ENCODE results near the gene ITGA7.

The ITGA7 gene

GRCh38 chr12:55715833-55716581, 8.3 kb upstream of the ITGA7 start, which contains the start of gene BLOC1S1:
BLOC1S1 (plus strand) TSS chr12:55716046; CDS start chr12:55716052, 6 bp downstream.
- no peak for TF ChIP-seq CTCF (conservative IDR thresholded peaks at IDR 0.05; ENCODE audit: low read depth)
- CTCF ChIA-PET, result interaction anchor here (0.8 to 1.4 kb wide), 2 partner anchors 9 to 23 kb away, joined by 4 to 6 read pairs; partner anchors contain the start of gene ITGA7
- DNase-seq (ENCODE audit: low spot score), result peak; percentile 94
- POLR2A ChIA-PET (ENCODE audit: low non-redundant PET), result no interaction called here
- peak within 1 kb of the TSS; percentile 99 for H3K27ac ChIP-seq

GRCh38 chr12:55715169-55715764, 7.6 kb upstream of the ITGA7 start:
- POLR2A ChIA-PET (ENCODE audit: low non-redundant PET), result no interaction called here
- H3K27ac ChIP-seq, result peak overlapping the region; percentile 99
- CTCF ChIA-PET, result interaction anchor here (0.6 to 1.4 kb wide), 3 partner anchors 9 to 24 kb away, joined by 4 to 6 read pairs (median 4); partner anchors contain the start of gene ITGA7
- no peak for DNase-seq (ENCODE audit: low spot score)
- TF ChIP-seq CTCF (conservative IDR thresholded peaks at IDR 0.05; ENCODE audit: low read depth), result no peak

- TF ChIP-seq CTCF (conservative IDR thresholded peaks at IDR 0.05; ENCODE audit: low read depth), result no peak
- ChIA-PET CTCF (interaction anchor here (0.9 kb wide), 1 partner anchor 32 kb away, joined by 4 read pairs; a partner anchor contains a TSS), POLR2A (ENCODE audit: low non-redundant PET) (no interaction called here)
- DNase-seq (ENCODE audit: low spot score), result peak; percentile 87
- H3K27ac ChIP-seq, result peak overlapping the region; percentile 54; the same call in 1 of the 2 replicates
These were observed 6.0 kb upstream of the ITGA7 start for GRCh38 chr12:55713721-55714120.

DNA sequence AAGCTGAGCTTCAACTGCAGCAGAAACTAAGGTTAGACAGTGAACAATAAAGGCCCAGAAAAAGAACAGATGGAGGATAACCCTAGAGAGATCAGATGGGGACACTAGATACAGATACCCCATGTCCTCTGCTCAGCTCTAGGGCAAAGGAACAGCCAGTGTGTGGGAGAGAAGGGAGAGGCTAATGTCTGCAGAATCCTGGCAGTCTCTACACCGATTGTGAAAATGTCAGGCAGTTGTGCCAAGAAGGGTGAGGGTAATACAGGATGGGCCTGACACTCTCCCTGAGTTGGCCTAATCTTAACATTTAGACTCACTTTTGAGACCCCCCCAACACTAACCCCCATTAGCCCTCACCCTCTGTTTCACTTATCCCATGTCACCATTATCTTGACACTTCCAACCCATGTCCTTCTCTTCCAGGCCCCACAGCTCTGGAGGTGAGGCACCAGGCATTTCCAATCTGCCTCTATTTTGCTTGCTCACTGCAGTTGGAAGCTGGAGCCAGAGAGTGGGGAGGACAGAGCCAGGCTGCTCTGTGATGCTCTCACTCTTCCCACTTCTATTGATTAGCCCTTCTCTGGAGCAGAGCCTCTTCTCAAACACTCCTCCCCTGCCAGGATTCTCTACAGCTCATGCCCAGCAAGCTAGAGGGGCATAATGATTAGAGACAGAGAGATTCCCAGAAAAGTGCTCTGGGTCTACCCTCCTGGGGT, 5.2 kb upstream of the ITGA7 start:
- no peak overlapping the region for H3K27ac ChIP-seq
- no peak for TF ChIP-seq CTCF (conservative IDR thresholded peaks at IDR 0.05; ENCODE audit: low read depth)
- DNase-seq (ENCODE audit: low spot score), result no peak
- POLR2A ChIA-PET (ENCODE audit: low non-redundant PET), result no interaction called here
- CTCF ChIA-PET, result interaction anchor here (0.9 kb wide), 1 partner anchor 31 kb away, joined by 4 read pairs; a partner anchor contains a TSS

GRCh38 chr12:55711786-55712553, 4.3 kb upstream of the ITGA7 start:
- no peak for DNase-seq (ENCODE audit: low spot score)
- CTCF ChIA-PET, result interaction anchor here (0.6 kb wide), 2 partner anchors 73 to 114 kb away, joined by 3 read pairs; no protein-coding TSS in a partner anchor
- no peak for TF ChIP-seq CTCF (conservative IDR thresholded peaks at IDR 0.05; ENCODE audit: low read depth)
- no peak overlapping the region for H3K27ac ChIP-seq
- POLR2A ChIA-PET (ENCODE audit: low non-redundant PET), result no interaction called here

Data from RWPE1 (cell line).